Sigmoid colon (tissue), 4 donors: ENCODE data around the gene IL16.

Experiments
- POLR2A ChIP-seq, 2 donors: fragments of 450-650 bp; IDR thresholded peaks; one replicate each; pipeline ENCODE4 v1.6.1; 2016; ENCODE audit warnings: antibody characterized with exemption in 2 of 2, mild to moderate bottlenecking in 2 of 2, moderate library complexity in 2 of 2
- POLR2AphosphoS5 ChIP-seq, 4 donors: sonication (generic); formaldehyde crosslinking; IDR thresholded peaks; one replicate each; pipeline ENCODE4 v1.6.1; 2017; ENCODE audit warnings: antibody characterized with exemption in 4 of 4
- TF ChIP-seq, protein P1 (sequence below), 4 experiments: fragments of 450-650 bp in 3 of 4; fragments of 200-600 bp in 1 of 4; IDR thresholded peaks; one replicate each; pipeline ENCODE4 v1.5.1; 2016 to 2019; ENCODE audit warnings: antibody characterized with exemption in 4 of 4, mild to moderate bottlenecking in 3 of 4, moderate library complexity in 2 of 4

DNA sequence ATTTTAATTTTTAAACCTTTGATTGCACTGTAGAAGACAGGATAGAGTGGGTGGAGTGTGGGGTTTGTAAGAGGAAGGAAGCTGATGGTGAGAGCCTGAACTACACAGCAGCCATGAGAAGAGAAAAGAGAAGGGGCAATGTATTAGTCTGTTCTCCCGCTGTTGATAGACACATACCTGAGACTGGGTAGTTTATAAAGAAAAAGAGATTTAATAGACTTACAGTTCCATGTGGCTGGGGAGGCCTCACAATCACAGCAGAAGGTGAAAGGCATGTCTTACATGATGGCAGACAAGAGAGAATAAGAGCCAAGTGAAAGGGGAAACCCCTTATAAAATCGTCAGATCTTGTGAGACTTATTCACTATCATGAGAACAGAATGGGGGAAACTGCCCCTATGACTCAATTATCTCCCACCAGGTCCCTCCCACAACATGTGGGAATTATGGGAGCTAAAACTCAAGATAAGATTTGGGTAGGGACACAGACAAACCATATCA, 90.0 kb downstream of the IL16 start:
- TF ChIP-seq POLR2A (IDR thresholded peaks at IDR 0.05), result no peak
- TF ChIP-seq, protein P1, sequence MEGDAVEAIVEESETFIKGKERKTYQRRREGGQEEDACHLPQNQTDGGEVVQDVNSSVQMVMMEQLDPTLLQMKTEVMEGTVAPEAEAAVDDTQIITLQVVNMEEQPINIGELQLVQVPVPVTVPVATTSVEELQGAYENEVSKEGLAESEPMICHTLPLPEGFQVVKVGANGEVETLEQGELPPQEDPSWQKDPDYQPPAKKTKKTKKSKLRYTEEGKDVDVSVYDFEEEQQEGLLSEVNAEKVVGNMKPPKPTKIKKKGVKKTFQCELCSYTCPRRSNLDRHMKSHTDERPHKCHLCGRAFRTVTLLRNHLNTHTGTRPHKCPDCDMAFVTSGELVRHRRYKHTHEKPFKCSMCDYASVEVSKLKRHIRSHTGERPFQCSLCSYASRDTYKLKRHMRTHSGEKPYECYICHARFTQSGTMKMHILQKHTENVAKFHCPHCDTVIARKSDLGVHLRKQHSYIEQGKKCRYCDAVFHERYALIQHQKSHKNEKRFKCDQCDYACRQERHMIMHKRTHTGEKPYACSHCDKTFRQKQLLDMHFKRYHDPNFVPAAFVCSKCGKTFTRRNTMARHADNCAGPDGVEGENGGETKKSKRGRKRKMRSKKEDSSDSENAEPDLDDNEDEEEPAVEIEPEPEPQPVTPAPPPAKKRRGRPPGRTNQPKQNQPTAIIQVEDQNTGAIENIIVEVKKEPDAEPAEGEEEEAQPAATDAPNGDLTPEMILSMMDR (IDR thresholded peaks at IDR 0.05), result no peak
- TF ChIP-seq POLR2AphosphoS5 (IDR thresholded peaks at IDR 0.05), result no peak
